Measurements from ENCODE around the gene NUDT3.
"Not testable (repeated sequence)": the region's sequence is repeated elsewhere in the genome, so short reads cannot be mapped to it uniquely, and the experiment has no call there.

NUDT3 gene

GRCh38 chr6:34267746-34268145 is 124.7 kb downstream of the NUDT3 start:
- no peak for DNase-seq (ENCODE audit: low read depth)
- TF ChIP-seq CTCF (conservative IDR thresholded peaks at IDR 0.05; ENCODE audit: low read depth, low read length): no peak
- no peak overlapping the region for H3K4me3 ChIP-seq (ENCODE audit: low read depth, low read length)

- not testable (repeated sequence) for DNase-seq (ENCODE audit: low read depth); H3K4me3 ChIP-seq (ENCODE audit: low read depth, low read length)
Observed at GRCh38 chr6:34263484-34263883, 129.0 kb downstream of the NUDT3 start.

- no peak for TF ChIP-seq CTCF (conservative IDR thresholded peaks at IDR 0.05; ENCODE audit: low read depth, low read length)
- no peak for DNase-seq (ENCODE audit: low read depth)
- no peak overlapping the region for H3K4me3 ChIP-seq (ENCODE audit: low read depth, low read length)
Observed at GRCh38 chr6:34260576-34261267, 131.7 kb downstream of the NUDT3 start.

GRCh38 chr6:34259529-34260069 is 132.9 kb downstream of the NUDT3 start:
- no peak overlapping the region for H3K4me3 ChIP-seq (ENCODE audit: low read depth, low read length)
- DNase-seq (ENCODE audit: low read depth): no peak
- no peak for TF ChIP-seq CTCF (conservative IDR thresholded peaks at IDR 0.05; ENCODE audit: low read depth, low read length)

- H3K4me3 ChIP-seq (ENCODE audit: low read depth, low read length); DNase-seq (ENCODE audit: low read depth): not testable (repeated sequence)
Observed at GRCh38 chr6:34252395-34252794, 140.1 kb downstream of the NUDT3 start.

- DNase-seq (ENCODE audit: low read depth): no peak
- peak overlapping the region; percentile 81 for H3K4me3 ChIP-seq (ENCODE audit: low read depth, low read length)
- TF ChIP-seq CTCF (conservative IDR thresholded peaks at IDR 0.05; ENCODE audit: low read depth, low read length): no peak
Observed at GRCh38 chr6:34249469-34250261, 142.8 kb downstream of the NUDT3 start.

- peak; percentile 66 for TF ChIP-seq CTCF (conservative IDR thresholded peaks at IDR 0.05; ENCODE audit: low read depth, low read length)
- DNase-seq (ENCODE audit: low read depth): peak; percentile 96
- H3K4me3 ChIP-seq (ENCODE audit: low read depth, low read length): peak within 1 kb of the TSS; percentile 92
Observed at GRCh38 chr6:34248727-34249468, 143.6 kb downstream of the NUDT3 start, which contains the start of gene SMIM29. SMIM29 (minus strand) TSS chr6:34249006; CDS start chr6:34247791, 1,215 bp downstream.

Data from choroid plexus epithelial cell (primary cell).